Measurements from ENCODE around the gene AAK1.

Gene AAK1

DNA sequence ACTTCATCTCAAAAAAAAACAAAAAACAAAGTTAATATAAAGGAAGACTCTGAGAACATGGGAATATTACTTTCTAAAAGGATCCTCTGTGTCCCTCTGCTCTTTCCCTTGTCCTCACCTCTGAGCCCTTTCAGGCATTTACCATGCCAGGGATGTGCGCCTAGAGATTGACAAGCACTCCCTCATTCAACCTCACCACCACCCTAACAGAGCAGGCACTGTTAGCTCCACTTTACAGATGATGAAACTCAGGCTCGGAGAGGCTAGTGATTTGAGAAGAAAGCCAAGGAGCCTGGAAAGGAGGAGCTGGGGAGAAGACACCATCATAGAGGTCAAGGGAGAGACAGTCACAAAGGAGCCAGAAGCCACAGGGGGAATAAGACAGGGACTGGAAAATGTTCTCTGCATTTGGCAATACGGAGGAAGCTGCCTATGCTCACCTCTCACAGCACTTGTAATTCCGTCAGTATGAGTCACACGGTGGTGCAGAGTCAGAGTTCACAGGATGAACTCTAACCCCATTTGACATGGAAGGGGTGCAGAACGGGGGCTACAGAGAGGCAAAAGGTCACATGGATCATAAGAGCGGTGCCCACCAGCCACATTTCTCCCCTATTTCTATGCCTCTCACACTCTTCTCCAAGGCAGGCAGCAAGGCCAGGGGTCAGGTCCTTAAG, 104.5 kb downstream of the AAK1 start:
- DNase-seq (ENCODE audit: low read depth): no peak

GRCh38 chr2:69538249-69538648, 105.3 kb downstream of the AAK1 start:
- no peak for DNase-seq (ENCODE audit: low read depth)

DNA sequence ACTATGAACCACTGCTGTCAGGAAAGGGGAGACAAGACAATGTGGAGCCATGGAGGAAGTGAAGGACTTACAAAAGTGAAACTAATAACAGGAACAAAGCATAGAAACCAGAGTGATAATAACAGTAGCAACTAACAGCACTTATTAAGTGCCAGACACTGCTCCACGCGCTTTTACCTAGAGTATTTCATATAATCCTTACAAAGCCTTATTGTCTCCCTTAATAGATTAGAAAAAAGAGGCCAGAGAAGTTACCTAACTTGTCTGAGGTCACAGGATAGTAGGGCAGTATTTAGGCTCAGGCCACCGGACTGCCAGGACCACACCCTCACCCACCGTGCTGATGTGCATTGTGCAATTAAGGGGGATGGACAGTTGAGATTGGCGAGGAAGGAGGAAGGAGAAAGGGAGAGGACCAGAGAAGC, 107.7 kb downstream of the AAK1 start:
- no peak for DNase-seq (ENCODE audit: low read depth)

- no peak for DNase-seq (ENCODE audit: low read depth)
These were observed 112.4 kb downstream of the AAK1 start for GRCh38 chr2:69531186-69531585.

DNA sequence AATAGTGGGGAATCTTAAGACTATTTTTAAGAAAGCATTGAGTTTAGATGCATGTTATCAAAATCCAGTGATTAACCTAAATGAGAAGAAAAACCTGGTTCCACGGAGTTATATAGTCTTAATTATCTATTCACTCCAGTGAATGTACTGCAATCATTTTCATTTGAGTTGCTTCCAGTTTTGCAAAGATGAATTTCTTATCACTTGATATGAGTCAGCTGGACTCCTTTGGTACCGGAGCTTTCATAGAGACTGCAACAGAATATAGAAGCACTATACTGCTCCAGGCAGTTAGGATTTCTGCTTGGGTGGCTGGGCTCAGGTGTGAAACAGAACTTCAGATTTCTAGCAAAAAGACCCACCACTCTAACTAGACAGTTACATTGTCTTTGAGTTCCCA, 114.1 kb downstream of the AAK1 start:
- DNase-seq (ENCODE audit: low read depth): no peak

- DNase-seq (ENCODE audit: low read depth): no peak
These were observed 118.3 kb downstream of the AAK1 start for GRCh38 chr2:69525261-69525660.

- DNase-seq (ENCODE audit: low read depth): no peak
These were observed 118.7 kb downstream of the AAK1 start for GRCh38 chr2:69524799-69525198.

GRCh38 chr2:69521747-69522146, 121.8 kb downstream of the AAK1 start:
- DNase-seq (ENCODE audit: low read depth): no peak

DNA sequence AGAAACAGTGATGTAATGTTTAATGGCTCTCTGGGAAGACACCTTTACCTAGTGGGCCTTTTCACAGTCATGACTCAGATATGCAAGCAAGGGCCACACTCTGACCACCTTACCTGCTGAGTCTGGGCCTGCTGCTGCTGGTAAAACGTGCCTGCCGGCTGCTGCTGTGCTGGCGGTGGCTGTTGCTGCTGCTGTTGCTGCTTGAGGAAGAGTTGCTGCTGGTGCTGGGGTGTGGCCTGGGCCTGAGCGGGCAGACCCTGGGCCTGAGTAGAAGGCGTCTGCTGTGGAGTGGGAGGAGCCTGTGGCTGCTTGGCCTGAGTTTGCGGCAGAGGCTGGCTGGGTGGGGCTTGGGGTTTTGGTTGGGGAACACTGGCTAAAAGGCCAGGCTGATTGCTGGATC, 124.7 kb downstream of the AAK1 start:
- no peak for DNase-seq (ENCODE audit: low read depth)

DNA sequence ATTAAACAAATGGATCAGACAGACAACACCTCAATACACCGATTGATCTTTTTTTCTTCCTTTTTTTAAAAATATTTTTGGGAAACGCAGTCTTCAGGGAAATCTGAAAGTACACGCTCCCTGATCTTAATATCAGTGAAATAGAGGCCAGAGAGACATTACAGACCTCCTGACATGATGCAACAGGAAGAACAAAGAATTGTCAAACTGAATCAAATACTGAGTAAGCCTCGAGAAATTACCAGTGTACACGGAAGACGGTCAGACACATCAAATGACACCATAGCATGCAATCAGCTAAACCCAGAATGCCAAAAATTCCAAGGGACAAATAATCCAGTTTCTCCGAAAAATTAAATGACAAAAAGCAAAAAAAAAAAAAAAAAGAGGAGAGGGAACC, 126.1 kb downstream of the AAK1 start:
- DNase-seq (ENCODE audit: low read depth): no peak

- no peak for DNase-seq (ENCODE audit: low read depth)
These were observed 128.7 kb downstream of the AAK1 start for GRCh38 chr2:69514819-69515218.

DNA sequence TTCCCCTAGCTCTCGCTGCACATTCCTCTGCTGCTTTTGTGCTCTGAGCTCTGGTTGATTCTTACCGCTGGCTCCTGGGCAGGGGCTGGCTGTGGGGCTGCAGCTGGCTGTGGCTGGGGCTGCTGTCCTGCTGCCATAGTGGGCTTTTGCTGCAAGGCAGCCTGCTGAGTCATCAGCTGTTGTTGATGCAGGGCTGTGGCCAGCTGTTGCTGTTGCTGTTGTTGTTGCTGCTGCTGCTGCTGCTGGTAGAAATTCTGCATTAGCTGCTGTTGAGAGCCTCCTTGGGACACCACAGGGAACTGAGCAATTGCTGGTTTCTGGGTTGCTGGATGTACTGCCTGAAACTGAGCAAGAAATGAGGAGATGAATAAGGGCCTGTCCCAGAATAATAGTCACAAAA, 129.1 kb downstream of the AAK1 start:
- no peak for DNase-seq (ENCODE audit: low read depth)

- no peak for DNase-seq (ENCODE audit: low read depth)
These were observed 131.1 kb downstream of the AAK1 start for GRCh38 chr2:69512446-69512845.

DNA sequence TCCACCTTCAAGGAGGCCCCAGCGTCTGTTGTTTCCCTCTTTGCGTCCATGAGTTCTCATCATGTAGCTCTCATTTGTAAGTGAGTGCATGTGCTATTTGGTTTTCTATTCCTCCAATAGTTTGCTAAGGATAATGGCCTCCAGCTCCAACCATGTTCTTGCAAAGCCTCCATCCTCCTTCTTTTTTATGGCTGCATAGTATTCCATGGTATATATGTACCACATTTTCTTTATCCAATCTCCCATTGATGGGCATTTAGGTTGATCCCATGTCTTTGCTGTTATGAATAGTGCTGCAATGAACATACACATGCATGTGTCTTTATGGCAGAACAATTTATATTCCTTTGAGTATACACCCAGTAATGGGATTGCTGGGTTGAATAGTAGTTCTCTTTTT, 133.3 kb downstream of the AAK1 start:
- no peak for DNase-seq (ENCODE audit: low read depth)

DNA sequence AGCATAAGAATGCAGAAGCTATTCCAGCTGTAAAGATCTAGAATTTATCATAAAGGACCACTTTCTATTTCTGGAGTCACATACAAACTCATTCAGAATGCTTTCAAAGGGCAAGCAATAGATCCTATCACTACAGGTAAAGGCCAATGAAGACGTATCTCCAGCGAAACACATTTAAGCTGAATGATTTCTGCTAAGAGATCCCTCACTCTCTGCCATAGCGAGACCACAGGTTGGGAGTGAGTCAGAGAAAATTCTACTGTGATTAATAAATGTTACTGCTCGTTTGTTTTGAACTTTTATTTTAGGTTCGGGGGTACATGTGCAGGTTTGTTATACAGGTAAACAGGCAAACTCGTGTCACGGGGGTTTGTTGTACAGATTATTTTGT, 133.8 kb downstream of the AAK1 start:
- DNase-seq (ENCODE audit: low read depth): no peak

GRCh38 chr2:69509011-69509749, 134.4 kb downstream of the AAK1 start:
- no peak for DNase-seq (ENCODE audit: low read depth)

DNA sequence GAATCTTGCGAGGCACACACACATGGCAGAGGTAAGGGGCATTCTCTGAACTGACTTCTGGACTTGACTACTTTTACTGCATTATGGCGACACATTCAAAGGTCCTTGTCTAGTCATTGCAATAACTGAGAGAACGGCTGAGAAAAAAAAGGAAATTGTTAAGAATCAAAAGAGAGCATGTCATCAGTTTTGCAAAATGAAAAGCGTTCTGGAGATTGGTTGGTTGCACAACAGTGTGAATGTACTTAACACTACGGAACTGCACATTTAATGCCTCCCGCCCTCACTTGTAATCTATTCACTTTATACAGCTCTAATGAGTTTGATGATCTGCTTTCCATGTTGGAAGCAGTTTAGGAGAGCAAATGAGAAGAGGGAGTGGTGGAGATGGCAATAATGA, 137.8 kb downstream of the AAK1 start:
- no peak for DNase-seq (ENCODE audit: low read depth)

DNA sequence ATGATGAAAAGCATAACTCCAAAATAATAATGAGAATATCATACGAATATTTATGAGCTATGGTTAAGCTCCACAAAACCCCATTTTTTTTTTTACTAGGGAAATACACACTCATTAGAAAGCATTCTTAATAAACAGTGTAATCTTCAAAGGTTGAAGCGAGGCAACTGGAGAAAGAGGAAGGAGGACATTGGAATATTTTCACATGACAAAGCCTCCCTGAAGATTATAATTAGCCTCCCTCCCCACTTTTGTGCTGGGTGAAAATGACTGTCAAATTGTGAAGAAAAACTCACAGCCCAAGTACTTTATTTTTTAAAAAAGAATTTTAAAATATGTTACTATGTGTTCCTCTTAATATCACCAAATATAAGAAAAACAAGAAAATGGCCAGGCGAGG, 142.2 kb downstream of the AAK1 start:
- no peak for DNase-seq (ENCODE audit: low read depth)

- DNase-seq (ENCODE audit: low read depth): no peak
These were observed 143.6 kb downstream of the AAK1 start for GRCh38 chr2:69499966-69500365.

GRCh38 chr2:69499242-69499641, 144.3 kb downstream of the AAK1 start:
- DNase-seq (ENCODE audit: low read depth): no peak

GRCh38 chr2:69495861-69496260, 147.7 kb downstream of the AAK1 start:
- no peak for DNase-seq (ENCODE audit: low read depth)

DNA sequence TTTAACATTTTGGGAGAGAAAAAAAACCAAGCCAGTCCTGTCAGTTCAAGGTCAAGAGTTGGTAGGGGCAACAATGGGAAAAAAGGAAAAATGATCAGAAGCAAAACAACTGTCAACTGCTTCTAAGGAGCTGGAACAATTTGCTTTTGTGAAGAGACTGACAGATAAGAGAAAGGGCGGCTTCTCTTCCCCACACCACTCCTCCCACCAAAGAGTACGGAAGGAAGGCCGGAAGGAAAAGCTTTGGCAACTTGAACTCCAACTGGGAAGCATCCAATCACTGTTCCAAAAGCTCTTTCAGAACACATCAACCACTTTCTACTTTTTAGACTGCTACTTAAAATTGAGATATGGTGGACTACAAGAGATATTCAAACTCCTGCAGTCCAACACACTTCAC, 148.5 kb downstream of the AAK1 start:
- no peak for DNase-seq (ENCODE audit: low read depth)

DNA sequence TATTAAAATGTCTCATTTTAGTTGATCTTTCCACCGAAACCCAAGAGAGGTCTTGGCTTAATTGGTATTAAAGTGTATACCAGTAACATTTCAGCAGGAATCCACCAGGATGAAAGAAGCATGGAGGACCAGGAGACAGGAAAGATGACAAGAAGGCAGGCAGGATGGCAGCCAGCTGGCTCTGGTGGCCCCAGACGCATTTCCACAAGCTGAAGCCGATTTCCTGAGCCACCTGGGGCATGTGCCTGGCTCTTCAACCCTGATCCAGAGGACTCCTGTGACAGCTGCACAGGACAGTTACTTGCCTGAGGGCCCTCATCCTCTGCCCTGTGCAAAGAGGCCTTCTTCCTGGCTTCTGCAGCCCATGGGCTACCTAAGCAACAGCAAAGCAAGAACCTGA, 149.4 kb downstream of the AAK1 start:
- no peak for DNase-seq (ENCODE audit: low read depth)

DNA sequence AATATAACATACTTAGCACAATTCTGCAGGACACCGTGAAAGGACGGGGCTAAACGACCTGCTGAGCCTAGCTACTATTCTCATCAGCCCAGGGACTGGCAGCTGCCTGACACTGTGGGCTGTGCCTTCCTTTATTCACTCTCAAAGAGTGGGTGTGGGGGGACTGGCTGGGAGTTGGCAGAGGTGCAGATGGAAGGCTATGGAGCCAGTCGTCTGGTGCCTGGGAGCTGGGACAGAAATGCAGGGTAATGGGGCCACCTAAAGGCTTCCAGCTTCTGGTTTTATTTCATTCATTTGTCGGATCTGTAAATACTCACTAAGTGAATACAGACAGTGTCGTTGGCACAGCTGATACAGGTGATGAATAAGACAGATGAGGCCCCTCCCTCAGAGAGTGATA, 150.3 kb downstream of the AAK1 start:
- DNase-seq (ENCODE audit: low read depth): no peak
